ENCODE measurements around the gene SATB2.

The SATB2 gene

DNA sequence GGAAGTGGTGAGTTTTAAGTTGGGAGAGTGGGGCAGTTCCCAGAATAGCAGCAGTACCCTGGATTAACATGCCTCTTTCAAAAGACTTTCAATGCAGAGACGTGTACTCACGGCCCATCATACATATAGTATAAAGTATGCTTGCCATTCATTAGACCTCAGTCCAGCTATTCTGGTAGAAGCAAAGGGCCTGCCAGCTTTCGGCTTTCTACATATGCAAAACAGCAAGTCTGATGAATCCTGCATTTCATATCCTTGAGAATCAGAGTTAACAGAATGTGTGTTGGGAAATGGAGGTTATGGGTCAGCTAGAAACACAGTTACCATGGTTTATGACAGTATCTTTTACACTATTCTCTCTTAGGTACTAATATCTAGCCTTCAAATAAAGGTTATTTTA lies 27.5 kb downstream of the SATB2 start:
- Histone ChIP-seq H3K36me3 (ENCODE audit: control insufficient read depth, low read length) (no peaks in the 10 kb centered on the region), H3K79me2 (ENCODE audit: control insufficient read depth, low read length) (no peaks in the 10 kb centered on the region), H3F3A (ENCODE audit: control insufficient read depth, insufficient read depth) (no peaks in the 10 kb centered on the region), H3K27me3 (ENCODE audit: control insufficient read depth, low read length) (no peaks in the 10 kb centered on the region), H3K9me3 (ENCODE audit: control insufficient read depth, insufficient read depth, low read length) (no peaks in the 10 kb centered on the region), H3K4me3 (ENCODE audit: low read length) (no peak overlapping the region), H3K27ac (ENCODE audit: low read depth, low read length) (no peak overlapping the region), H3K4me2 (ENCODE audit: low read length) (no peak overlapping the region), H3K4me1 (ENCODE audit: control insufficient read depth, low read length) (no peaks in the 10 kb centered on the region), H4K20me1 (ENCODE audit: control insufficient read depth, insufficient read depth, low read depth, low read length) (no peaks in the 10 kb centered on the region), H3K9me2 (replicated peaks; ENCODE audit: control insufficient read depth, low read length) (no peaks in the 10 kb centered on the region)
- no peak for TF ChIP-seq EZH2phosphoT487 (IDR thresholded peaks at IDR 0.05; ENCODE audit: borderline replicate concordance, low read length)
- TF ChIP-seq, protein P1, sequence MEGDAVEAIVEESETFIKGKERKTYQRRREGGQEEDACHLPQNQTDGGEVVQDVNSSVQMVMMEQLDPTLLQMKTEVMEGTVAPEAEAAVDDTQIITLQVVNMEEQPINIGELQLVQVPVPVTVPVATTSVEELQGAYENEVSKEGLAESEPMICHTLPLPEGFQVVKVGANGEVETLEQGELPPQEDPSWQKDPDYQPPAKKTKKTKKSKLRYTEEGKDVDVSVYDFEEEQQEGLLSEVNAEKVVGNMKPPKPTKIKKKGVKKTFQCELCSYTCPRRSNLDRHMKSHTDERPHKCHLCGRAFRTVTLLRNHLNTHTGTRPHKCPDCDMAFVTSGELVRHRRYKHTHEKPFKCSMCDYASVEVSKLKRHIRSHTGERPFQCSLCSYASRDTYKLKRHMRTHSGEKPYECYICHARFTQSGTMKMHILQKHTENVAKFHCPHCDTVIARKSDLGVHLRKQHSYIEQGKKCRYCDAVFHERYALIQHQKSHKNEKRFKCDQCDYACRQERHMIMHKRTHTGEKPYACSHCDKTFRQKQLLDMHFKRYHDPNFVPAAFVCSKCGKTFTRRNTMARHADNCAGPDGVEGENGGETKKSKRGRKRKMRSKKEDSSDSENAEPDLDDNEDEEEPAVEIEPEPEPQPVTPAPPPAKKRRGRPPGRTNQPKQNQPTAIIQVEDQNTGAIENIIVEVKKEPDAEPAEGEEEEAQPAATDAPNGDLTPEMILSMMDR (IDR thresholded peaks at IDR 0.05; ENCODE audit: low read depth, low read length, poor library complexity, severe bottlenecking): no peak

DNA sequence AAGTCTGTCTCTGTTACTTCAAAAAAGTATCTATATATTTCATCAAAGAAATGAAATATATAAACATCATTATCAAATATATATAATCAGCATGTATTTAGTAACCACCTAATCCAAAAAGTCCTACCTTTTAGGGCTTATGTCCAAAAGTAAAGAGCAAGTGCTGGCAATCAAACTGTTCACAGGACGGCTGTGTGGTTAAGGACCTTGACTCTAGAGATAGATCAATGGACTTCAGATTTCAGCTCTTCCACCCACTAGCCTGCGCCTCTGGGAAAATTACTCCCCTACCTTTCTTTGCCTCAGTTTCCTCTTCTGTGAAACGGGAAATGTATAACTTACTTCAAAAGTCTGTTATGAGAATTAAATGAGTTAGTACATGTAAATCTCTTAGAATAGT lies 29.4 kb downstream of the SATB2 start:
- no peaks in the 10 kb centered on the region for H3K9me2 ChIP-seq (replicated peaks; ENCODE audit: control insufficient read depth, low read length)
- no peaks in the 10 kb centered on the region for H4K20me1 ChIP-seq (ENCODE audit: control insufficient read depth, insufficient read depth, low read depth, low read length)
- no peaks in the 10 kb centered on the region for H3F3A ChIP-seq (ENCODE audit: control insufficient read depth, insufficient read depth)
- no peak for TF ChIP-seq EZH2phosphoT487 (IDR thresholded peaks at IDR 0.05; ENCODE audit: borderline replicate concordance, low read length)
- TF ChIP-seq, protein P1 (IDR thresholded peaks at IDR 0.05; ENCODE audit: low read depth, low read length, poor library complexity, severe bottlenecking): no peak
- no peaks in the 10 kb centered on the region for H3K79me2 ChIP-seq (ENCODE audit: control insufficient read depth, low read length)
- no peaks in the 10 kb centered on the region for H3K27me3 ChIP-seq (ENCODE audit: control insufficient read depth, low read length)
- H3K4me3 ChIP-seq (ENCODE audit: low read length): no peak overlapping the region
- no peak overlapping the region for H3K27ac ChIP-seq (ENCODE audit: low read depth, low read length)
- no peaks in the 10 kb centered on the region for H3K4me1 ChIP-seq (ENCODE audit: control insufficient read depth, low read length)
- H3K9me3 ChIP-seq (ENCODE audit: control insufficient read depth, insufficient read depth, low read length): no peaks in the 10 kb centered on the region
- no peak overlapping the region for H3K4me2 ChIP-seq (ENCODE audit: low read length)
- no peaks in the 10 kb centered on the region for H3K36me3 ChIP-seq (ENCODE audit: control insufficient read depth, low read length)

GRCh38 chr2:199424160-199424559 lies 33.6 kb downstream of the SATB2 start:
- H3K36me3 ChIP-seq (ENCODE audit: control insufficient read depth, low read length): no peaks in the 10 kb centered on the region
- H3K4me2 ChIP-seq (ENCODE audit: low read length): no peak overlapping the region
- no peaks in the 10 kb centered on the region for H3F3A ChIP-seq (ENCODE audit: control insufficient read depth, insufficient read depth)
- no peak overlapping the region for H3K27ac ChIP-seq (ENCODE audit: low read depth, low read length)
- H3K4me3 ChIP-seq (ENCODE audit: low read length): no peak overlapping the region
- no peaks in the 10 kb centered on the region for H3K9me3 ChIP-seq (ENCODE audit: control insufficient read depth, insufficient read depth, low read length)
- H4K20me1 ChIP-seq (ENCODE audit: control insufficient read depth, insufficient read depth, low read depth, low read length): no peaks in the 10 kb centered on the region
- no peak for TF ChIP-seq EZH2phosphoT487 (IDR thresholded peaks at IDR 0.05; ENCODE audit: borderline replicate concordance, low read length)
- TF ChIP-seq, protein P1 (IDR thresholded peaks at IDR 0.05; ENCODE audit: low read depth, low read length, poor library complexity, severe bottlenecking): no peak
- no peaks in the 10 kb centered on the region for H3K9me2 ChIP-seq (replicated peaks; ENCODE audit: control insufficient read depth, low read length)
- H3K4me1 ChIP-seq (ENCODE audit: control insufficient read depth, low read length): no peaks in the 10 kb centered on the region
- H3K27me3 ChIP-seq (ENCODE audit: control insufficient read depth, low read length): no peaks in the 10 kb centered on the region
- H3K79me2 ChIP-seq (ENCODE audit: control insufficient read depth, low read length): no peaks in the 10 kb centered on the region

- H3K4me3 ChIP-seq (ENCODE audit: low read length): no peak overlapping the region
- no peaks in the 10 kb centered on the region for H3K27me3 ChIP-seq (ENCODE audit: control insufficient read depth, low read length)
- H3K36me3 ChIP-seq (ENCODE audit: control insufficient read depth, low read length): no peaks in the 10 kb centered on the region
- TF ChIP-seq, protein P1 (IDR thresholded peaks at IDR 0.05; ENCODE audit: low read depth, low read length, poor library complexity, severe bottlenecking): no peak
- TF ChIP-seq EZH2phosphoT487 (IDR thresholded peaks at IDR 0.05; ENCODE audit: borderline replicate concordance, low read length): no peak
- no peaks in the 10 kb centered on the region for H3K4me1 ChIP-seq (ENCODE audit: control insufficient read depth, low read length)
- H3K27ac ChIP-seq (ENCODE audit: low read depth, low read length): no peak overlapping the region
- H3K9me3 ChIP-seq (ENCODE audit: control insufficient read depth, insufficient read depth, low read length): no peaks in the 10 kb centered on the region
- no peaks in the 10 kb centered on the region for H3K79me2 ChIP-seq (ENCODE audit: control insufficient read depth, low read length)
- H3K4me2 ChIP-seq (ENCODE audit: low read length): no peak overlapping the region
- H3K9me2 ChIP-seq (replicated peaks; ENCODE audit: control insufficient read depth, low read length): no peaks in the 10 kb centered on the region
- no peaks in the 10 kb centered on the region for H4K20me1 ChIP-seq (ENCODE audit: control insufficient read depth, insufficient read depth, low read depth, low read length)
- no peaks in the 10 kb centered on the region for H3F3A ChIP-seq (ENCODE audit: control insufficient read depth, insufficient read depth)
These were observed 38.3 kb downstream of the SATB2 start for GRCh38 chr2:199419428-199419827.
